NCI-H82 (cell line): ENCODE measurements around the gene RNFT2.
"Not testable (repeated sequence)": the region's sequence is repeated elsewhere in the genome, so short reads cannot be mapped to it uniquely, and the experiment has no call there.

Experiments used
- DNase-seq: peaks from one replicate; lab custom pipeline; 2025; lab: John Stamatoyannopoulos, UW

RNFT2 gene

GRCh38 chr12:116710370-116711150, 27.6 kb upstream of the RNFT2 start:
- peak; percentile 23 for DNase-seq

- no peak for DNase-seq
Measured at GRCh38 chr12:116712458-116713303, 25.4 kb upstream of the RNFT2 start.

GRCh38 chr12:116713527-116713926, 24.6 kb upstream of the RNFT2 start:
- DNase-seq = no peak

GRCh38 chr12:116714175-116714574, 23.9 kb upstream of the RNFT2 start:
- DNase-seq = peak; percentile 8

GRCh38 chr12:116717466-116718437, 20.4 kb upstream of the RNFT2 start:
- DNase-seq = no peak

- DNase-seq = no peak
Measured at GRCh38 chr12:116718655-116719454, 19.3 kb upstream of the RNFT2 start.

GRCh38 chr12:116719731-116720528, 18.2 kb upstream of the RNFT2 start:
- no peak for DNase-seq

- DNase-seq = no peak
Measured at GRCh38 chr12:116722245-116722644, 15.9 kb upstream of the RNFT2 start.

- no peak for DNase-seq
Measured at GRCh38 chr12:116726694-116727093, 11.4 kb upstream of the RNFT2 start.

GRCh38 chr12:116727261-116727660, 10.9 kb upstream of the RNFT2 start:
- DNase-seq = no peak

- no peak for DNase-seq
Measured at GRCh38 chr12:116727891-116728290, 10.2 kb upstream of the RNFT2 start.

GRCh38 chr12:116731801-116732200, 6.3 kb upstream of the RNFT2 start:
- DNase-seq = no peak

GRCh38 chr12:116734156-116734768, 3.9 kb upstream of the RNFT2 start:
- DNase-seq = no peak

- no peak for DNase-seq
Measured at GRCh38 chr12:116735084-116735483, 3.0 kb upstream of the RNFT2 start.

- no peak for DNase-seq
Measured at GRCh38 chr12:116735951-116736599, 2.0 kb upstream of the RNFT2 start.

- peak; percentile 12 for DNase-seq
Measured at GRCh38 chr12:116736962-116737773, 947 bp upstream of the RNFT2 start.

GRCh38 chr12:116739381-116739887, 1.3 kb downstream of the RNFT2 start:
- peak; percentile 59 for DNase-seq

GRCh38 chr12:116742787-116743186, 4.7 kb downstream of the RNFT2 start:
- DNase-seq = not testable (repeated sequence)
